KOPT-K1 (cell line): ENCODE data around the gene PTPRN2.

ENCODE experiments used
- H3K27ac ChIP-seq: fragments of 200-600 bp; sonication (generic); 2 replicates; pipeline ENCODE4 v1.5.1; 2016; ENCODE audit warnings: antibody characterized with exemption, mild to moderate bottlenecking, low read depth, low read length; ENCODE audit not compliant: poor library complexity, severe bottlenecking
- H3K36me3 ChIP-seq: fragments of 200-600 bp; sonication (generic); 2 replicates; pipeline ENCODE4 v1.5.1; 2017; ENCODE audit warnings: antibody characterized with exemption, mild to moderate bottlenecking, low read length, moderate library complexity; ENCODE audit not compliant: insufficient read depth
- H3K9me3 ChIP-seq: fragments of 200-600 bp; sonication (generic); 2 replicates; pipeline ENCODE4 v1.5.1; 2017; ENCODE audit warnings: antibody characterized with exemption, low read length, mild to moderate bottlenecking; ENCODE audit not compliant: insufficient read depth, poor library complexity, severe bottlenecking

Gene PTPRN2

GRCh38 chr7:158067219-158067930 lies 520.2 kb downstream of the PTPRN2 start:
- H3K9me3 ChIP-seq, result no peaks in the 10 kb centered on the region
- H3K36me3 ChIP-seq, result no peaks in the 10 kb centered on the region
- no peak overlapping the region for H3K27ac ChIP-seq

DNA sequence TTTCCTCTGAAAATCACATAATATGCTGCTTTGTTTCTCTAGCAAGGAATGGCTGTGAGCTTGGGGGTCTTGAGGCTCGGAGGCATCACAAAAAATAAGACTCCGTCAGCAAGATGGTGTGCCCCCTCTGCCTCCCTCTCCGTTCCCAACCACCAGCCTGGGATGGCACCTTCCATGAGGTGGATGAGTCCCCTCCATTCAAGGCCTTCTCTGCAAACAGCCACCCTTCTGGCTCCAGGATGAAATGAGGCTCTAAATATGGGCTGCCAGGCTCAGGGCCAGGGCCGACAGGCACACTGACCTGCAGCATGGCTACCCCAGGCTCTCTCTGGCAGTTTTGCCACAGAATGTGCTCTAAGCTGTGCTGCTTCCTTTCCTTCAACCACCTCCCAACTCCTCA lies 521.5 kb downstream of the PTPRN2 start:
- H3K9me3 ChIP-seq, result peaks cover 11% of the 10 kb centered on the region
- H3K27ac ChIP-seq, result no peak overlapping the region
- H3K36me3 ChIP-seq, result no peaks in the 10 kb centered on the region

- H3K27ac ChIP-seq, result no peak overlapping the region
- H3K36me3 ChIP-seq, result no peaks in the 10 kb centered on the region
- H3K9me3 ChIP-seq, result peaks cover 18% of the 10 kb centered on the region
These were observed 522.3 kb downstream of the PTPRN2 start for GRCh38 chr7:158065340-158065739.

DNA sequence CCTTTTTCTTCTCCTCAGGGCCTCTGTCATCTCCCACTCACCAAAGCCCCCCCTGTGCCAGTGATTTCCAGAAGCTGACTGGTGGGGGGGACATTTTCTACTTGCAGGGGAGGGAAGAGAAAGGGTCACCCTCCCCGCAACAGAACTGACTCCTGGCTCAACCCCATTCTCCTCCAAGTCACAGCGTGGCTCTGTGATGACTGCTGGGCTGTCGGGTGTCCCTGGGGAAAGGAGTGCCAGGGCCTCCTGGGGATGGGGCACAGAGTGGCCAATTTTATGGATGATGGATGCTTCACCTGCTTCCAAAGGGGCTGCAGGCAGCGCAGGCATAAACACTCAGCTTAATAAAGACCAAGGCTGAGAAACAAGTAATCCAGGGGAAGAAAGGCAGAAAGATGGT lies 523.0 kb downstream of the PTPRN2 start:
- Histone ChIP-seq H3K36me3 (no peaks in the 10 kb centered on the region), H3K9me3 (peaks cover 18% of the 10 kb centered on the region), H3K27ac (no peak overlapping the region)

GRCh38 chr7:158063850-158064610 lies 523.6 kb downstream of the PTPRN2 start:
- Histone ChIP-seq H3K9me3 (peaks cover 18% of the 10 kb centered on the region), H3K27ac (no peak overlapping the region), H3K36me3 (no peaks in the 10 kb centered on the region)

- H3K36me3 ChIP-seq, result no peaks in the 10 kb centered on the region
- H3K9me3 ChIP-seq, result peaks cover 18% of the 10 kb centered on the region
- H3K27ac ChIP-seq, result no peak overlapping the region
These were observed 525.0 kb downstream of the PTPRN2 start for GRCh38 chr7:158062661-158063060.

- peaks cover 18% of the 10 kb centered on the region for H3K9me3 ChIP-seq
- H3K36me3 ChIP-seq, result no peaks in the 10 kb centered on the region
- H3K27ac ChIP-seq, result no peak overlapping the region
These were observed 525.6 kb downstream of the PTPRN2 start for GRCh38 chr7:158061884-158062656.

DNA sequence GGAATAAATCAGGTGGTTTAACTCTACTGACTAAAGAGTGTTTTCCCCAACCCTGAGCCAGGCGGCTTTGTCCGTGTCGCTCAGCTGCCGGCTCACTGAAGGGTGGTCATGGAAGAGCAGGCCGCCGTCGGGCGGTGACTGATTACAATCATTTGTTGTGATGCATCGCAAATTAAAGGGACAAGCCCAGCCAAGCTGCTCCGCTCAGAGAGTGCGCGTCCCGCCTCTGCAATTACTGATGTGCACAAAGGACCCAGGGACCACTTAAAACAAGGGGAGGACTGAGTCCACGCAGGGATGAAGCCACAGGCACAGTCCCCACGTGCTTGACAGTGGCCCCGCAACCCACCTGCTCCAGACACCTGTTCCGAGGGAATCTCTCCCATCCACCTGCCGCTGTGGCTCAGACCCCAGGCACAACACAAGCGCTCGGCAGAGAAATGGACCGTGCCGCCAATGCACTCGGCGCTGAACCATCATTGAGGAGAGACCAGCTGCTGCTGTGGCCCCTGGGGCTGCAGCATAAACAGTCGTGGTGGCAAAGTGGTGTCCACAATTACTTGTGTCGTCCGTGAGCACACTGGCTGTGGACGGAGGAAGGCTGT lies 526.5 kb downstream of the PTPRN2 start:
- Histone ChIP-seq H3K9me3 (peaks cover 18% of the 10 kb centered on the region), H3K36me3 (no peaks in the 10 kb centered on the region), H3K27ac (no peak overlapping the region)

DNA sequence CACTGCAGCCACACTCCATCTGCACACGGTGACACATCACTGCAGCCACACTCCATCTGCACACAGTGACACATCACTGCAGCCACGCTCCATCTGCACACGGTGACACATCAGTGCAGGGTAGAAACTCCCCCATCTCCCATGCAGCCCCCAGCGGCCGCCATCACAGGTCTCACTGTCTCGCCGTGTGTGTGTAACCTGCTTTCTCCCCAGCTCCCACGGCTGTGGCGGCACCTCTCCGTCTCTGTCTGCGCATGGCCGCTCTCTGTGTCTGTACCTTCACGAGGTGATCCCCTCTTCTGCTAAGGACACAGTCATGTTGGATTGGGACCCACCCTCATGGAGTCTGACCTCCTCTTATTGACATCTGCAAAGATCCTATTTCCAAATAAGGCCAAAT lies 527.4 kb downstream of the PTPRN2 start:
- Histone ChIP-seq H3K9me3 (peaks cover 18% of the 10 kb centered on the region), H3K27ac (no peak overlapping the region), H3K36me3 (no peaks in the 10 kb centered on the region)

- Histone ChIP-seq H3K36me3 (no peaks in the 10 kb centered on the region), H3K27ac (no peak overlapping the region), H3K9me3 (peaks cover 18% of the 10 kb centered on the region)
These were observed 530.2 kb downstream of the PTPRN2 start for GRCh38 chr7:158057446-158057845.

GRCh38 chr7:158056761-158057160 lies 530.9 kb downstream of the PTPRN2 start:
- Histone ChIP-seq H3K36me3 (no peaks in the 10 kb centered on the region), H3K9me3 (peaks cover 14% of the 10 kb centered on the region), H3K27ac (no peak overlapping the region)

- H3K27ac ChIP-seq, result no peak overlapping the region
- H3K36me3 ChIP-seq, result no peaks in the 10 kb centered on the region
- H3K9me3 ChIP-seq, result peaks cover 6% of the 10 kb centered on the region
These were observed 531.7 kb downstream of the PTPRN2 start for GRCh38 chr7:158055726-158056510.

GRCh38 chr7:158054611-158055010 lies 533.0 kb downstream of the PTPRN2 start:
- no peaks in the 10 kb centered on the region for H3K36me3 ChIP-seq
- no peak overlapping the region for H3K27ac ChIP-seq
- no peaks in the 10 kb centered on the region for H3K9me3 ChIP-seq

DNA sequence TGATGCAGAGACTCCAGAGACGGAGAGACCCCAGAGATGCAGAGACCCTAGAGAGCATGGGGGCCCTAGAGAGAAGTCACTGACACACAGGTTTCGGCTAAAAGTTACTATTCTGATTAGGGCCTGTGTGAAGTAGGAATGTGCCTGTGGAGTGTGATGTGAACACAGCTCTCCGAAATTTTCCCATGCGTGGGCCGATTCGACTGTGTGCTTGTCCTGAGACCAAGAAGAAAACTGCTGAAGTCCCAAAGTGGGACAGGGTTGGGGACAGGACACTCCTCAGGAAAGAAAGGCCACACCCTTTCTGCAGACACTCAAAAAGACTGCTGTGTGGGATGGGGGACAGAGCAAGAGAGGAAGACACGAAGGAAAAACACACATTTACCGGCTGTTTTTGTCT lies 533.5 kb downstream of the PTPRN2 start:
- H3K27ac ChIP-seq, result no peak overlapping the region
- H3K9me3 ChIP-seq, result no peaks in the 10 kb centered on the region
- no peaks in the 10 kb centered on the region for H3K36me3 ChIP-seq
